ENCODE measurements around the gene HSPA1L. TPM values are rescaled to one million over a fixed set of nuclear protein-coding genes. Genes with fewer than 3 reads are reported as not detected.

Gene HSPA1L
- total RNA-seq, 1 experiment from 2014 or later: 0.12 TPM

DNA sequence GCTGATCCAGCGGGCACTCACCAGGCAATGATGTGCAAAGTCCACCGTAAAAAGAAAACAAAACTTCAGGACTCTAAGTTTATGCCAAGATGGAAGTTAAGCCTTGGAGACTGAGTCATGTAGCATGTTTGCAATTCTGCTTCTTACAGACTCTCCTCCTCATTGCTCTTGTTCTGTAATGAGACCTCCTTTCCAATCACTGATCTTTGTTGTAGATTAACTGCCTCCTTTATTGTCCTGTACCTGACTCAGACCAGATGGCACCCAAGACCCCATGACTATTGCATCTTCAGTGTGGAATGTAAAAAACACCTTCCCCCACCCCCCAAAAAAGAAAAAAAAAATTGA lies 36.4 kb upstream of the HSPA1L start:
- peaks cover 0 to 10% of the 10 kb centered on the region in 2 experiments; a peak in 2 of 4 replicates for H3K4me1 ChIP-seq (ENCODE audit: control insufficient read depth in 1 of 2, insufficient read depth in 2 of 2, low read length in 2 of 2)
- H3K4me3 ChIP-seq (replicated peaks in 1 of 2; ENCODE audit: low read depth in 1 of 2, low read length in 2 of 2): no peak overlapping the region
- H4K20me1 ChIP-seq (ENCODE audit: insufficient read depth): no peaks in the 10 kb centered on the region
- no peaks in the 10 kb centered on the region for H3K27me3 ChIP-seq (ENCODE audit: insufficient read depth, low read length)
- no peak for ATAC-seq
- BruUV-seq (replicated peaks): no TSS peak
- intact Hi-C loops (cut with micrococcal nuclease): no loop called here
- no peaks in the 10 kb centered on the region for H3K79me2 ChIP-seq (ENCODE audit: insufficient read depth, low read length)
- ChIA-PET RAD21 (ENCODE audit: low non-redundant PET in 1 of 2, low total read pairs in 2 of 2, uncharacterized antibody in 2 of 2, unreplicated experiment in 2 of 2) (no interaction called here), POLR2A (no interaction called here), CTCF (no interaction called here)
- no peak for TF ChIP-seq CBX3 (IDR thresholded peaks at IDR 0.05; ENCODE audit: low read depth)
- TF ChIP-seq, protein P1, sequence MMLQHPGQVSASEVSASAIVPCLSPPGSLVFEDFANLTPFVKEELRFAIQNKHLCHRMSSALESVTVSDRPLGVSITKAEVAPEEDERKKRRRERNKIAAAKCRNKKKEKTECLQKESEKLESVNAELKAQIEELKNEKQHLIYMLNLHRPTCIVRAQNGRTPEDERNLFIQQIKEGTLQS (IDR thresholded peaks at IDR 0.05): no peak
- TF ChIP-seq EZH2phosphoT487 (IDR thresholded peaks at IDR 0.05; ENCODE audit: borderline replicate concordance): no peak
- no peak overlapping the region for H2AFZ ChIP-seq (ENCODE audit: low read depth, low read length, poor library complexity, severe bottlenecking)
- DNase-seq (ENCODE audit: low read depth, low spot score): no peak
- no peak overlapping the region for H3K9ac ChIP-seq (ENCODE audit: low read length)
- H3K27ac ChIP-seq (ENCODE audit: low read depth, low read length): no peak overlapping the region
- no peaks in the 10 kb centered on the region for H3K9me3 ChIP-seq (ENCODE audit: control insufficient read depth in 1 of 2, insufficient read depth in 1 of 2, low read depth in 1 of 2, low read length in 2 of 2)
- no peak overlapping the region for H3K4me2 ChIP-seq (ENCODE audit: low read length)
- no peaks in the 10 kb centered on the region for H3K36me3 ChIP-seq (ENCODE audit: control insufficient read depth in 1 of 2, insufficient read depth in 2 of 2, low read length in 2 of 2)
- no peaks in the 10 kb centered on the region for H3K9me2 ChIP-seq (ENCODE audit: insufficient read depth)

DNA sequence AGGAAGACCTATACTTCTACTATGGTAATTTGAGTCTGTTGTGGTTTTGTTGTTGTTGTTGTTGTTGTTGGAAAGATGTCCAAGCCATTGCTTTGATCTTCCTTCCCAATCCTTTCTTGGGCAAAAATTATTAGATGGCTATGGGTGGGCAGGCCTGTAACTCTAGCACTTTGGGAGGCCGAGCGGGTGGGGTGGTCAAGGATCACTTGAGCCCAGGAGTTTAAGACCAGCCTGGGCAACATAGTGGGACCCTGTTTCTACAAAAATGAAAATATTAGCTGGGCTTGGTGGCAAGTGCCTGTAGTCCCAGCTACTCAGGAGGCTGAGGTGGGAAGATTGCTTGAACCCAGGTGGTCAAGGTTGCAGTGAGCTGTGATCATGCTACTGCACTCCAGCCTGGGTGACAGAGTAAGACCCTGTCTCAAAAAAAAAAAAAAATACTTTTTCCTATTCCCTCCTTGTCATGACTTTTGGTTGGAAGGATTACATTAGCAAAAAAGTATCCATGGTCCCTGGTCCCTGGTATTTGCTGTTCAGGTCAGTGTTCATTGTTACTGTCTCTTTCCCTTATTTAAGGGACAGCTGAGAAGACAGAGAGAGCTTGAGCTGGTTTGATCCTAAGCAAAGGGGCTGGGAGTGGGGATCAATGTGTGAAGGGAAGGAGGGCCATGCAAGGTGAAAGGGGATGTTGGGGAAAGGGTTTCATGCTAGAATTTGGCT lies 35.8 kb upstream of the HSPA1L start:
- intact Hi-C loops (cut with micrococcal nuclease): no loop called here

More for the DNA sequence above, 35.8 kb upstream of the HSPA1L start:
- Histone ChIP-seq H4K20me1 (ENCODE audit: insufficient read depth) (no peaks in the 10 kb centered on the region), H2AFZ (ENCODE audit: low read depth, low read length, poor library complexity, severe bottlenecking) (no peak overlapping the region), H3K4me3 (replicated peaks in 1 of 2; ENCODE audit: low read depth in 1 of 2, low read length in 2 of 2) (no peak overlapping the region), H3K27me3 (ENCODE audit: insufficient read depth, low read length) (no peaks in the 10 kb centered on the region), H3K9me3 (ENCODE audit: control insufficient read depth in 1 of 2, insufficient read depth in 1 of 2, low read depth in 1 of 2, low read length in 2 of 2) (no peaks in the 10 kb centered on the region), H3K27ac (ENCODE audit: low read depth, low read length) (no peak overlapping the region), H3K4me2 (ENCODE audit: low read length) (no peak overlapping the region), H3K9me2 (ENCODE audit: insufficient read depth) (no peaks in the 10 kb centered on the region), H3K4me1 (ENCODE audit: control insufficient read depth in 1 of 2, insufficient read depth in 2 of 2, low read length in 2 of 2) (peaks cover 0 to 14% of the 10 kb centered on the region in 2 experiments; a peak in 2 of 4 replicates), H3K36me3 (ENCODE audit: control insufficient read depth in 1 of 2, insufficient read depth in 2 of 2, low read length in 2 of 2) (no peaks in the 10 kb centered on the region), H3K9ac (ENCODE audit: low read length) (no peak overlapping the region), H3K79me2 (ENCODE audit: insufficient read depth, low read length) (no peaks in the 10 kb centered on the region)
- no peak for TF ChIP-seq POLR2AphosphoS5 (IDR thresholded peaks at IDR 0.05; ENCODE audit: low read depth, low read length)
- TF ChIP-seq, protein P2, sequence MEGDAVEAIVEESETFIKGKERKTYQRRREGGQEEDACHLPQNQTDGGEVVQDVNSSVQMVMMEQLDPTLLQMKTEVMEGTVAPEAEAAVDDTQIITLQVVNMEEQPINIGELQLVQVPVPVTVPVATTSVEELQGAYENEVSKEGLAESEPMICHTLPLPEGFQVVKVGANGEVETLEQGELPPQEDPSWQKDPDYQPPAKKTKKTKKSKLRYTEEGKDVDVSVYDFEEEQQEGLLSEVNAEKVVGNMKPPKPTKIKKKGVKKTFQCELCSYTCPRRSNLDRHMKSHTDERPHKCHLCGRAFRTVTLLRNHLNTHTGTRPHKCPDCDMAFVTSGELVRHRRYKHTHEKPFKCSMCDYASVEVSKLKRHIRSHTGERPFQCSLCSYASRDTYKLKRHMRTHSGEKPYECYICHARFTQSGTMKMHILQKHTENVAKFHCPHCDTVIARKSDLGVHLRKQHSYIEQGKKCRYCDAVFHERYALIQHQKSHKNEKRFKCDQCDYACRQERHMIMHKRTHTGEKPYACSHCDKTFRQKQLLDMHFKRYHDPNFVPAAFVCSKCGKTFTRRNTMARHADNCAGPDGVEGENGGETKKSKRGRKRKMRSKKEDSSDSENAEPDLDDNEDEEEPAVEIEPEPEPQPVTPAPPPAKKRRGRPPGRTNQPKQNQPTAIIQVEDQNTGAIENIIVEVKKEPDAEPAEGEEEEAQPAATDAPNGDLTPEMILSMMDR (IDR thresholded peaks at IDR 0.05 in 2 of 3, conservative IDR thresholded peaks at IDR 0.05 in 1 of 3; ENCODE audit: borderline replicate concordance in 1 of 3, insufficient read depth in 1 of 3, low read depth in 2 of 3, low read length in 2 of 3): no peak
- TF ChIP-seq, protein P1 (IDR thresholded peaks at IDR 0.05): no peak
- TF ChIP-seq RAD21 (IDR thresholded peaks at IDR 0.05; ENCODE audit: low read depth): no peak
- no peak for TF ChIP-seq YY1 (IDR thresholded peaks at IDR 0.05; ENCODE audit: extremely low read depth, insufficient replicate concordance, low read depth, low read length)
- no peak for TF ChIP-seq EZH2phosphoT487 (IDR thresholded peaks at IDR 0.05; ENCODE audit: borderline replicate concordance)
- no peak for TF ChIP-seq SP1 (IDR thresholded peaks at IDR 0.05; ENCODE audit: low read depth)
- TF ChIP-seq POLR2A (IDR thresholded peaks at IDR 0.05; ENCODE audit: borderline replicate concordance, extremely low read depth, insufficient read depth, insufficient read length): no peak
- no peak for TF ChIP-seq JUND (IDR thresholded peaks at IDR 0.05)
- TF ChIP-seq, protein P3, sequence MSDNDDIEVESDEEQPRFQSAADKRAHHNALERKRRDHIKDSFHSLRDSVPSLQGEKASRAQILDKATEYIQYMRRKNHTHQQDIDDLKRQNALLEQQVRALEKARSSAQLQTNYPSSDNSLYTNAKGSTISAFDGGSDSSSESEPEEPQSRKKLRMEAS (IDR thresholded peaks at IDR 0.05): no peak
- TF ChIP-seq EGR1 (IDR thresholded peaks at IDR 0.05; ENCODE audit: low read depth): no peak
- TF ChIP-seq EZH2 (IDR thresholded peaks at IDR 0.05): no peak
- TF ChIP-seq, protein P4, sequence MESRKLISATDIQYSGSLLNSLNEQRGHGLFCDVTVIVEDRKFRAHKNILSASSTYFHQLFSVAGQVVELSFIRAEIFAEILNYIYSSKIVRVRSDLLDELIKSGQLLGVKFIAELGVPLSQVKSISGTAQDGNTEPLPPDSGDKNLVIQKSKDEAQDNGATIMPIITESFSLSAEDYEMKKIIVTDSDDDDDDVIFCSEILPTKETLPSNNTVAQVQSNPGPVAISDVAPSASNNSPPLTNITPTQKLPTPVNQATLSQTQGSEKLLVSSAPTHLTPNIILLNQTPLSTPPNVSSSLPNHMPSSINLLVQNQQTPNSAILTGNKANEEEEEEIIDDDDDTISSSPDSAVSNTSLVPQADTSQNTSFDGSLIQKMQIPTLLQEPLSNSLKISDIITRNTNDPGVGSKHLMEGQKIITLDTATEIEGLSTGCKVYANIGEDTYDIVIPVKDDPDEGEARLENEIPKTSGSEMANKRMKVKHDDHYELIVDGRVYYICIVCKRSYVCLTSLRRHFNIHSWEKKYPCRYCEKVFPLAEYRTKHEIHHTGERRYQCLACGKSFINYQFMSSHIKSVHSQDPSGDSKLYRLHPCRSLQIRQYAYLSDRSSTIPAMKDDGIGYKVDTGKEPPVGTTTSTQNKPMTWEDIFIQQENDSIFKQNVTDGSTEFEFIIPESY (IDR thresholded peaks at IDR 0.05; ENCODE audit: extremely low read depth, insufficient replicate concordance, low read length): no peak
- no peak for TF ChIP-seq CEBPB (IDR thresholded peaks at IDR 0.05; ENCODE audit: low read depth)
- ChIA-PET RAD21 (ENCODE audit: low non-redundant PET in 1 of 2, low total read pairs in 2 of 2, uncharacterized antibody in 2 of 2, unreplicated experiment in 2 of 2) (no interaction called here), CTCF (no interaction called here), POLR2A (interaction anchor here (0.7 kb wide), 1 partner anchor 17 kb away, joined by 3 read pairs; no protein-coding TSS in a partner anchor)
- DNase-seq (ENCODE audit: low read depth, low spot score) (no peak), ATAC-seq (no peak)
- no TSS peak for BruUV-seq (replicated peaks)
